ENCODE data around the gene NCAPG2.

- TF ChIP-seq POLR2A (IDR thresholded peaks at IDR 0.05) (no peak), CTCF (IDR thresholded peaks at IDR 0.05) (no peak)
These were observed 26.1 kb upstream of the NCAPG2 start for GRCh38 chr7:158730383-158731346.
